Activated CD4-positive, CD25-positive, alpha-beta regulatory T cell (primary cell): ENCODE data around the gene UGCG.
"Not testable (repeated sequence)": the region's sequence is repeated elsewhere in the genome, so short reads cannot be mapped to it uniquely, and the experiment has no call there.

Experiments used
- DNase-seq, 4 experiments: peaks; one replicate each; lab custom pipeline; 2025; lab: John Stamatoyannopoulos, UW

The UGCG gene

DNA sequence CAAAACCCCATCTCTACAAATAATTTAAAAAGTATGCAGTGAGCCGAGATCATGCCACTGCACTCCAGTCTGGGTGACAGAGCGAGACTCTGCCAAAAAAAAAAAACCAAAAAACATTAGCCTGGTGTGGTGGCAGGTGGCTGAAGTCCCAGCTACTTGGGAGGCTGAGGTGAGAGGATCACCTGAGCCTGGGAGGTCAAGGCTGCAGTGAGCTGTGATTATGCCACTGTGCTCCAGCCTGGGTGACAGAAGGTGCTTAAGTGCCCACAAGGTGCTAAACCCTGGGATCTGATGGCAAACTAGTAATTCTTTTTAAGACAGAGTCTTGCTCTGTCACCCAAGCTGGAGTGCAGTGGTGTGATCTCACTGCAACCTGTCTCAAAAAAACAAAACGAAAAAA lies 5.7 kb upstream of the UGCG start:
- DNase-seq: not testable (repeated sequence)

DNA sequence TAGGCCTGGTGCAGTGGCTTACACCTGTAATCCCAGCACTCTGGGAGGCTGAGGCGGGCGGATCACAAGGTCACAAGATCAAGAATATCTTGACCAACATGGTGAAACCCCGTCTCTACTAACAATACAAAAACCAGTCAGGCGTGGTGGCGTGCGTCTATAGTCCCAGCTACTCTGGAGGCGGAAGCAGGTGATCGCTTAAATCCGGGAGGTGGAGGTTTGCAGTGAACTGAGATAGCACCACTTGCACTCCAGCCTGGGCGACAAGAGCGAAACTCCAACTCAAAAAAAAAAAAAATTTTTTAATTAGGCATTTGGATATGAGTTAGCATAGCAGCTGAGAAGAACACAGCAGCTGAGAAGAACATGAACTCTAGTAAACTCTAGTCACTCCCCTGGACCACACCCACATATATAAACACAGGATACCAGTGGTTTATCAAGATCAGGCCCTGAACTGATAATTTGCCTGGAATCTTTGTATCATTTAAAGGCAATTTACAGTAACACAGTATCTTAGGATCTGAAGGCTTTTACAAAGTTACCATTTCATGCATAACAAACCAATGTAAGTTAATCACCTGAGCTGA lies 4.6 kb upstream of the UGCG start:
- DNase-seq: no peak

- peak in 2 of 4 experiments; percentile 50 to 70 for DNase-seq
Observed at GRCh38 chr9:111896942-111897600, 457 bp downstream of the UGCG start.

GRCh38 chr9:111897601-111898137 lies 1.1 kb downstream of the UGCG start:
- no peak for DNase-seq

GRCh38 chr9:111898331-111899096 lies 1.9 kb downstream of the UGCG start:
- no peak for DNase-seq

DNA sequence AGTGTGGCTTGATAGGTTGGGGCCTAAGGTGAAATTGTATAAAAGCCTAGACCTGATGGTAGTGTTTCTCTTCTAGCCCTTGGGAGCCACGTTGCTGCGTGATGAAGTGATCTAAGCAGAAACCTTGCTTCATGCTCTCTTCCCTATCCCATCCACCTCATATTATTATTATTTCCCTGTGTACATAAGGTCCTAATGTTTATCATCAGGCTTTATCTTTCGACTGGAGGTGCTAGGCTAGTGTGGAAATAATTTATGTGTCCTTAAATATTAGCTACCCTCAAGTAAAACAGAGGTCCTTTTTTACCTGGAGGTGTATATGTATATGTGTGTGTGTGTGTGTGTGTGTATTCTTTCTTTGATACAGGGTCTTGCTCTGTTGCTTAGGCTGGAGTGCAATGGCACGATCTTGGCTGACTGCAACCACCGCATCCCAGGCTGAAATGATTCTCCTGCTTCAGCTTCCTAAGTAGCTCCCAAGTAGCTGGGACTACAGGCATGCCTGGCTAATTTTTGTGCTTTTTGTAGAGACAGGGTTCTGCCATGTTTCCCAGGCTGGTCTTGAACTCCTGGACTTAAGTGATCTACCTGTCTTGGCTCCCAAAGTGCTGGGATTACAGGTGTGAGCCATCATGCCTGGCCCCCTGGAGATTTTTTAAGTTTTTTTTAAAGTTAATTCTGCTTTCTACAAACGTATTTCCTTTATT lies 3.7 kb downstream of the UGCG start:
- no peak for DNase-seq

GRCh38 chr9:111900858-111901612 lies 4.4 kb downstream of the UGCG start:
- DNase-seq: no peak

GRCh38 chr9:111902391-111903139 lies 6.0 kb downstream of the UGCG start:
- no peak for DNase-seq

GRCh38 chr9:111903535-111903934 lies 6.9 kb downstream of the UGCG start:
- DNase-seq: not testable (repeated sequence)

DNA sequence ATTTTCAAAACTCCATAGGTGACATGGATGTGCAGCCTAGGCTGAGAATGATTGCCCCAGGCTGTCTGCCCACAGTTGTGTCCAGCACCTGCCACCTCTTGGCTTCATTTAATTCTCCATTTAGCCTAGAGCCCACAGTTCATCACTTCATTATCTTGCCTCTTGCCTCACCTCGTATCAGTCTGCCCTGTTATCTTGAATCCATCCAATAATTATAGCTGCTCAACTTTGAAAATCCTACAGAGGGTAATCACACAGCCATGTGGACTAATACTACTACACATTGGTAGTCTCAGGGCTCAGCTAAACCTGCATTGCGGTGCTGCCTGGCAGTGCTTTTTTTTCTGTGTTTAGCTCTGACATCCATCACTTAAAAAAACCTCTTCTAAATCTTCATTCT lies 7.4 kb downstream of the UGCG start:
- DNase-seq: no peak

GRCh38 chr9:111904891-111905291 lies 8.3 kb downstream of the UGCG start:
- no peak for DNase-seq

DNA sequence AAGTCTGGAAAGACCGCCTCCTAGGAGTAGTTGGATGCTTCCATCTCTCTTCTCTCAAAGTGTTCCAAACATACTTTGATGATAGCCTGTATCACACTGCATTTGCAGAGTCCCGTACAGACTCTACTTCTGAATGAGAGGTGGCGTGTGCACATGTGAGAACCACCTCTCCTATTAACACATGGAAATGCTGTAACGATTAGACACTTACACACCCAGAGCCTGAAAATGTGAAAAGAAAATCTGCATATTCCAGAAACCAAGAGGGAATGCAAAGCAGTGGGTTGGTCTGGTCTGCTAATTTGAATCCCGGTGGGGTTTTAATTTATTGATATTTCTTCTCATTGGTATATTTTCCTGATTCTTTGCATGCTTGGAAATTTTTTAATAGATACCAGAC lies 10.5 kb downstream of the UGCG start:
- DNase-seq: no peak

DNA sequence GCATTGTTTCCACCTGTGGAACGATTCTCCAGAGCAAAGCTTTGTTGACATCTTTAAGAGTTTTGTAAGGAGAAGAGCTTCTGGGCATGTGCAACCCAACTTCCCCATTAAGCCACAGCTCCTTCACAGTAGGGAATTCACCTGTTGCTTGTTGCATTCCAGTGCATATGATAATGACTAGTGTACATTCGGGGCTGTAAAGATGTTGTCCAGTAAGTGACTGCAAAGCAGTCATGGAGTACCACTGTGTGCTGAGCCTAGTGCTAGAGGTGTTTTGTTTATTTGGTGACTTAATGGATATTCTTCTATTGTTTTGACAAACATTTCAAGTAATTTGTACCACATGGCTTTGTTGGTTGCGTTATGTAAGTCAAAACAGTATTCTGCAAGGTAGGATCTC lies 12.8 kb downstream of the UGCG start:
- no peak for DNase-seq

- DNase-seq: no peak
Observed at GRCh38 chr9:111910428-111910827, 13.8 kb downstream of the UGCG start.

DNA sequence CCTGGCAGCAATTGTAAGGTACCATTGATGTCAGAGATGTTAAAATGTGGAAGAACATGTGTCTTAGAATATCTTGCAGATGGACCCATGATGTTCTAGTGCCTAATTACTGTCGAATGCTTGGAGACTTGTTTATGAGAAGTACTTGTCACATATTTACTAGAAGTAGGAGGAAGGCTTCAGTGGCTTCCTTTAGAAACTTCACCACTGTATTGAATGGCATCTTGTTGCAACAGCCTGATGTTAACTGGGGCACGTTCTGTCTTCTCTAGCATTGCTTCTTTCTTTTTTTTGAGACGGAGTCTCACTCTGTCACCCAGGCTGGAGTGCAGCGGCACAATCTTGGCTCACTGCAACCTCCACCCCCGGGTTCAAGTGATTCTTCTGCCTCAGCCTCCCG lies 16.5 kb downstream of the UGCG start:
- no peak for DNase-seq

DNA sequence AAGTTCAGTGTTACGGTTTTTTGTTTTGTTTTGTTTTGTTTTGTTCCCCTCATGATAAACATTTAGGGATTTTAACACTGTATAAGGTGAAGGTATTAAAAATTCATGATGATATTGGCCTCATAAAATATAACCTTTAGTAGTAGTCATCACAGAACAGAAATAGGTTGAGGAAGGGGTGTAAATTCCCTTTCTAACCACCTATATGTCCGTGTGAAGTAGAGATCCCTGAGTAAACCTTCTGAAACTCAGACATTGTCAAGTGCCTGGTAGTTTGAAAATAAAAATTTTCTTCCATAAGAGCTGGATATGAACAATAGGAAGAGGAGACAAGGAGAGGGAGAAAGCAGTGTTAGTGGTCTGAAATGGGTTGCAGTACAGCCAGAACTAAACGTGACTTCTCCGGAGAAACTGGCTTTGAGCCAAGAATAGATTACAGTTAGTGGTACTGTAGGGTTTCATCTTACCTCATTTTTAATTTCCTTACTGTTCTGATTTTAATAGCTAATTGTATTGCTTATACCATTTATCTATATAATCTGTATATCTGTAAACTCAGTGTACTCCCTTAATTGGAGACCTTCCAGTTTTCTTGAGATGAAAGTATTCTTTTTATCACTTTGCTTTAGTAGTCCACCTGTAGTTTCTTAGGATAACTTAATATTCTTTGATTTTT lies 18.3 kb downstream of the UGCG start:
- DNase-seq: no peak

DNA sequence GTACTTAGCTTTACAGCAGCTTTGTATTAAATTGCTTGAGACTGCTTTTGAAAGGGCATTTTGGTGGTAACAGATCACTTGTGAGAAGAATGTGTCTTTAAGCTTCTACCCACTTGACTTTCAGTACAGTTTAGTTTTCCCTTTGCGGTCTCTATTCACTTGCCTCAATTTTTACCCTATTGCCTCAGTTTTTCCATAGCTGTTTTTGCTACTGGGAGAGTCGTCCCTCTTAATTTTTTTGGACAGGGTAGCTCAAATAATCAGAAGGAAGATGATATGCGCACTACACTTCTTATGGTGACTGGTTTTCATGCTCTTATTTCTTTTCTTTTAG lies 18.8 kb downstream of the UGCG start:
- no peak for DNase-seq

- DNase-seq: no peak
Observed at GRCh38 chr9:111916234-111916645, 19.6 kb downstream of the UGCG start.

DNA sequence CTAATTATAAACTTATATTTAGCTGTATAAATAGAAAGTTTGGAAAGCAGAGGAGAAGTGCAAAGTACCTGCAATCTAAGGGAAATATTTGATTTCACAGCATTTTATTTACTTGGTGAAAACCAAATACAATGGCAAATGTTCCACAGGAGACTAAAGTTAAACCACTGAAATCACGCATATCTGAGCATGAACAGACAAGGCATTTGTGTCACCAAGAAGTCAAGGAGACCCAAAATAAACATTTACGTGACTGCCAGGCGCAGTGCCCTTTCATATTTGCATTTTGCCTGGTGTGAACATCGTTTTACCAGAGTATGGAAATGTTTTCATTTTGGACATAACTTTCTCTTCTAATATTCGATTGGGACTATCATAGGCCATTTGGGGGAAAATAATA lies 20.6 kb downstream of the UGCG start:
- no peak for DNase-seq

GRCh38 chr9:111917980-111918379 lies 21.4 kb downstream of the UGCG start:
- no peak for DNase-seq

DNA sequence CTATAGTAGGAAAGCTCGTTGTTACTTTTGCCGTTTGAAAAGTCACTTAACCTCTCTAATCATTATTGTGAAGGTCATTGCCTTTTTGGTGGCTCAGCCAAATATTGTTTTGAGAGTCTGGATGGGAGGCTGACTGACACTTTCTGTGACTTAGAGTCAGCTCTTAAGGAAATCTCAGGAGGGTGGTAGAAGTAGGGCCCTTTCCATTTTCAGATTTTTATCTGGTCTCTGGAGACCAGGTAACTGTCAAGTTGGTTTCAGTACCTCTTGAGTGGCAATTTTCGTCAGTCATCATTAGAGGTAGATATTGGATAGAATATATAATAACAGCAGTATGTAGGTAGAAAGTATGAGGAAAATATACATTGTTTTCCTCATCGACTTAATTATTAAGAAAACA lies 23.3 kb downstream of the UGCG start:
- DNase-seq: no peak
